SIG-M5 (cell line): ENCODE data around the gene PSMD2.

Experiments used
- DNase-seq: peaks from one replicate; lab custom pipeline; 2025; lab: John Stamatoyannopoulos, UW

PSMD2 gene

DNA sequence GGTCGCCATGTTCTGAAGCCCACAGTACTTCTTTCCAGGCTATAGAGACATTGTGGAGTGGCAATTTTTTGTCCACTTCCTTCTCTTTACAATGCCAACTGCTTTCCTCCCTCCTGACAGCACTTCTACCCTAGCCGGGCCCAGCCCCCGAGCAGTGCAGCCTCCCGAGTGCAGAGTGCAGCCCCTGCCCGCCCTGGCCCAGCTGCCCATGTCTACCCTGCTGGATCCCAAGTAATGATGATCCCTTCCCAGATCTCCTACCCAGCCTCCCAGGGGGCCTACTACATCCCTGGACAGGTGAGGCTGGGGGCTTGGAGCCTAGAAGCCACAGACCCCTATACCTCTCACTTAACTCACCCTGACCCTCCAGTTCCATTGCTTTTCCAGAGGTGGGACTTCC, 18.2 kb downstream of the PSMD2 start:
- DNase-seq: no peak

DNA sequence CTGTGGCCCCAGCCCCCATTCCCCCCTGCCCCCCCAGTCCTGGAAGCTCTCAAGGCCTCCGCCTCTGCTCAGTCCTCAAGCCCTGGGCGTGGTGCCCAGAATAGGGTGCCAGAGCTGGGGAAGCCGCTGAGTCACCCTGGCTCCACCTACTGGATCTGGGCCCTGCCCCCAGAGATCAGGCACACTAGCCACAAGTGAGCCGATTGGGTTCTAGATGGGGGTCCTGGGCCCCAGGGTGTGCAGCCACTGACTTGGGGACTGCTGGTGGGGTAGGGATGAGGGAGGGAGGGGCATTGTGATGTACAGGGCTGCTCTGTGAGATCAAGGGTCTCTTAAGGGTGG, 21.0 kb downstream of the PSMD2 start:
- no peak for DNase-seq

DNA sequence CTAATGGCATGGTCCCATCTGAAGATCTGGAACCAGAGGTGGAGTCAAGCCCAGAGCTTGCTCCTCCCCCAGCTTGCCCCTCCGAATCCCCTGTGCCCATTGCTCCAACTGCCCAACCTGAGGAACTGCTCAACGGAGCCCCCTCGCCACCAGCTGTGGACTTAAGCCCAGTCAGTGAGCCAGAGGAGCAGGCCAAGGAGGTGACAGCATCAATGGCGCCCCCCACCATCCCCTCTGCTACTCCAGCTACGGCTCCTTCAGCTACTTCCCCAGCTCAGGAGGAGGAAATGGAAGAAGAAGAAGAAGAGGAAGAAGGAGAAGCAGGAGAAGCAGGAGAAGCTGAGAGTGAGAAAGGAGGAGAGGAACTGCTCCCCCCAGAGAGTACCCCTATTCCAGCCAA, 22.6 kb downstream of the PSMD2 start:
- no peak for DNase-seq

- DNase-seq: peak; percentile 60
Observed at GRCh38 chr3:184322731-184323487, 23.9 kb downstream of the PSMD2 start.

DNA sequence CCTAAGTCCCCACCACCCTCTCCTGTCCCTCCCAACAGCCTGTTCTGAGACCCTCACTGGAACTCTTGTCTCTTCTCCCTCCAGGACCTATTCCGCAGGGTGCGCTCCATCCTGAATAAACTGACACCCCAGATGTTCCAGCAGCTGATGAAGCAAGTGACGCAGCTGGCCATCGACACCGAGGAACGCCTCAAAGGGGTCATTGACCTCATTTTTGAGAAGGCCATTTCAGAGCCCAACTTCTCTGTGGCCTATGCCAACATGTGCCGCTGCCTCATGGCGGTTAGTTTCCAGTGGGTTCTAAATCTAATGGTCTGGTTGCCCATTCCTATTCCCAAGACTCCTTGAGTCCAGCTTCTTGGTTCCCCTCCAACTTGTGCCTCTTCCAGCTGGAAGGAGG, 24.7 kb downstream of the PSMD2 start:
- no peak for DNase-seq

DNA sequence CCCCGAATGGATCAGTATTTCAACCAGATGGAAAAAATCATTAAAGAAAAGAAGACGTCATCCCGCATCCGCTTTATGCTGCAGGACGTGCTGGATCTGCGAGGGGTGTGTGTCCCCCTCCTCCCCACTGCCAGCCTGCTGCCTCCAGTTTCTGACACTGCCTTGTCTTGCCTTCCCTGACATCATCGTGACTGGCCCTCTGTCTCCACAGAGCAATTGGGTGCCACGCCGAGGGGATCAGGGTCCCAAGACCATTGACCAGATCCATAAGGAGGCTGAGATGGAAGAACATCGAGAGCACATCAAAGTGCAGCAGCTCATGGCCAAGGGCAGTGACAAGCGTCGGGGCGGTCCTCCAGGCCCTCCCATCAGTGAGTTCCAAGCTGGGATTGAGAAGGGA, 26.2 kb downstream of the PSMD2 start:
- DNase-seq: no peak

- no peak for DNase-seq
Observed at GRCh38 chr3:184325715-184326369, 26.8 kb downstream of the PSMD2 start.

DNA sequence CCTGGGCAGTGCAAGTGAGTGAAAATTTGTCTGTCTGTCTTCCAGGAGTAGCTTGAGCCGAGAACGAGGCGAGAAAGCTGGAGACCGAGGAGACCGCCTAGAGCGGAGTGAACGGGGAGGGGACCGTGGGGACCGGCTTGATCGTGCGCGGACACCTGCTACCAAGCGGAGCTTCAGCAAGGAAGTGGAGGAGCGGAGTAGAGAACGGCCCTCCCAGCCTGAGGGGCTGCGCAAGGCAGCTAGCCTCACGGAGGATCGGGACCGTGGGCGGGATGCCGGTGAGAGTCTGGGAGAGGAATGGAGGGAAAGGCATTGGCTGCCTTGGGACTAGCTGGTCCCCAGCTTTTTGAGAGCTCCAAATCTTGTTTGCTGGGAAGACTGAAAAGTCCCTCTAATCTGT, 28.1 kb downstream of the PSMD2 start:
- no peak for DNase-seq

DNA sequence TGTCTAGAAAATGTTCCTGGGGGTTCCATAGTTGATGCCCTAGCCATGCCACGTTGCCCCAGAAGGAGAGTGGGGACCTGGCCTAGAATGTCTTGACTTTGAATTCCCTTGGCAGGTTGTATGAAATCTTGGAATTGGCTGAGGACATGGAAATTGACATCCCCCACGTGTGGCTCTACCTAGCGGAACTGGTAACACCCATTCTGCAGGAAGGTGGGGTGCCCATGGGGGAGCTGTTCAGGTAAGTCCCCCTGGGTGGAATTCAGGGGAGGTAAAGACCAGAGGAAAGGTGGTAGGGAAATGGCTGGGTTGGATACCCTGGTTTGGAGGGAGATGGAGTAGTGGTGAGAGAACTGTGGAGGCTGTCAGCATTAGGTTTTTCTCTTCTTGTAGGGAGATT, 29.5 kb downstream of the PSMD2 start:
- DNase-seq: no peak

- no peak for DNase-seq
Observed at GRCh38 chr3:184332370-184333090, 33.5 kb downstream of the PSMD2 start.

- DNase-seq: no peak
Observed at GRCh38 chr3:184333190-184333589, 34.1 kb downstream of the PSMD2 start.

- no peak for DNase-seq
Observed at GRCh38 chr3:184333700-184334099, 34.7 kb downstream of the PSMD2 start.

- no peak for DNase-seq
Observed at GRCh38 chr3:184334470-184335158, 35.6 kb downstream of the PSMD2 start.

DNA sequence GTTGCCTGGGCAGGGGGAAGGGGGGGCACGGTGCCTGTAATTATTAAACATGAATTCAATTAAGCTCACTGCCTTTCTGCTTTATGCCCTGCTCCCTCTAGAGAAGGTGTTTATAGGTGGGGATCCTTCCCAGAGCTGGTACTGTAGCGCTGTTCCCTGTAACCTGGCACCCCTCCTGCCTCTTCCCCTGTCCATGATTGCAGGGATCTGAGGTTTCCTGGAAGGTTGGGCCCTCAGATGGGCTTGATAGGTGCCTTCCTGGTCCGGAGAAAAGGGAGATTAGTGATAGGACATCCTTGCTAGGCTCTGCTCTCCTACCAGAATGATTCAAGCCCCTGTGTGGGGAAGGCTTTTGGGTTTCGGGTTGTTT, 36.2 kb downstream of the PSMD2 start:
- DNase-seq: no peak

GRCh38 chr3:184335661-184336546, 36.9 kb downstream of the PSMD2 start:
- no peak for DNase-seq

- DNase-seq: no peak
Observed at GRCh38 chr3:184336547-184337398, 37.7 kb downstream of the PSMD2 start.

DNA sequence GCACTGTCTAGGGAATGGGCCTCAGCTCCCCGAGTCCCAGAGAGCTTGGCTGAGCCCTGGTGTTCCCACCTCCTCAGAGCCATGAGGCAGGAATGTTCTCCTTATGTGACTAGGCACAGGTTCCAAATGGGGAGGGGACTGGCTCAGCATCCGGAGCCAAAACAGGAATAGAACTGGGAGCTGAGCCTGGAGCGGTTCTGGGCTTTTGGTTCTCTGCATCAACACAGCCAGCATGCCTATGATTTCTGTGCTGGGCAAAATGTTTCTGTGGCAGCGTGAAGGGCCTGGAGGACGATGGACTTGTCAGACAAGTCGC, 38.3 kb downstream of the PSMD2 start, which contains the start of gene FAM131A:
Gene FAM131A, plus strand, starts transcription at position 202 of the 316 bp plus-strand sequence. Its CDS starts 31 bp downstream, at position 233.
- no peak for DNase-seq

- no peak for DNase-seq
Observed at GRCh38 chr3:184337981-184338380, 38.9 kb downstream of the PSMD2 start.

GRCh38 chr3:184338511-184338945, 39.5 kb downstream of the PSMD2 start:
- no peak for DNase-seq

- DNase-seq: no peak
Observed at GRCh38 chr3:184339001-184339400, 40.0 kb downstream of the PSMD2 start.
